A549 (cell line): ENCODE measurements around the gene ANXA3. TPM values are rescaled to one million over a fixed set of nuclear protein-coding genes. Genes with fewer than 3 reads are reported as not detected.

Experiments
- ATAC-seq, 2 experiments: fragments of 200-7000 bp in 1 of 2; fragments of >200 bp in 1 of 2; cut with Nextera tagmentation in 1 of 2; cut with Tn5 transposase in 1 of 2; 3 replicates each; pipeline versions ENCODE4 v1.8.0 to v1.9.1; 2018 to 2020; ENCODE audit warnings: mild to moderate bottlenecking in 1 of 2, moderate library complexity in 1 of 2
- CTCF ChIA-PET: fragments of 300-600 bp; sonication (Branson Sonifier 250); formaldehyde crosslinking; extraction: SDS; loops from one replicate; lab custom pipeline; 2021; ENCODE audit warnings: antibody characterized with exemption, inconsistent platforms; lab: Yijun Ruan, JAX
- POLR2A ChIA-PET: fragments of 350-600 bp; formaldehyde crosslinking; extraction: SDS; loops from one replicate; lab custom pipeline; 2021; ENCODE audit warnings: antibody characterized with exemption, inconsistent platforms; lab: Yijun Ruan, JAX
- DNase-seq, 2 experiments: peaks; one replicate each; pipeline versions ENCODE4 v3.0.0 to v3.0.0-alpha.2; 2011 to 2016; ENCODE audit warnings: low read depth in 1 of 2, low spot score in 1 of 2
- FAIRE-seq: peaks from 2 replicates; lab custom pipeline; 2011; peaks lifted over from hg19 to GRCh38; lab: Jason Lieb, UNC
- H3K27ac ChIP-seq, 2 experiments: fragments of >200 bp; sonication (Bioruptor Twin); formaldehyde crosslinking; 3 replicates each; pipeline ENCODE4 v1.5.1; 2016 to 2017
- H3K4me1 ChIP-seq: fragments of >200 bp; sonication (Bioruptor Twin); formaldehyde crosslinking; 3 replicates; pipeline ENCODE4 v1.6.1; 2016
- H3K4me2 ChIP-seq: fragments of >200 bp; sonication (Bioruptor Twin); formaldehyde crosslinking; 3 replicates; pipeline ENCODE4 v1.6.1; 2016
- H3K4me3 ChIP-seq: fragments of >200 bp; sonication (Bioruptor Twin); formaldehyde crosslinking; 3 replicates; pipeline ENCODE4 v1.5.1; 2016
- H3K9me3 ChIP-seq: fragments of >200 bp; sonication (Bioruptor Twin); formaldehyde crosslinking; 3 replicates; pipeline ENCODE4 v1.6.1; 2016
- CHD2 ChIP-seq: fragments of 150-350 bp; IDR thresholded peaks from 2 replicates; pipeline ENCODE4 v1.6.1; 2014; ENCODE audit warnings: low read length; ENCODE audit not compliant: partially characterized antibody
- CHD4 ChIP-seq: fragments of 200-600 bp; sonication (generic); IDR thresholded peaks from 2 replicates; pipeline ENCODE4 v1.6.1; 2016; ENCODE audit warnings: antibody characterized with exemption, mild to moderate bottlenecking, borderline replicate concordance
- EHF ChIP-seq: fragments of 250-450 bp; sonication (Bioruptor Pico); IDR thresholded peaks from 2 replicates; pipeline ENCODE4 v1.5.0; 2020; ENCODE audit warnings: mild to moderate bottlenecking
- ESRRA ChIP-seq: fragments of 150-350 bp; IDR thresholded peaks from 2 replicates; pipeline ENCODE4 v1.6.1; 2014; ENCODE audit warnings: mild to moderate bottlenecking, low read length, borderline replicate concordance
- FOSL2 ChIP-seq, 2 experiments: fragments of 450-650 bp in 1 of 2; fragments of >200 bp in 1 of 2; sonication (Bioruptor Twin) in 1 of 2; formaldehyde crosslinking; IDR thresholded peaks; 2 replicates each; pipeline versions ENCODE4 v1.5.0 to v1.6.1; 2016 to 2020; ENCODE audit warnings: mild to moderate bottlenecking in 1 of 2, moderate library complexity in 1 of 2
- FOXS1 ChIP-seq: fragments of 250-450 bp; sonication (Bioruptor Pico); IDR thresholded peaks from 2 replicates; pipeline ENCODE4 v1.5.0; 2020; ENCODE audit warnings: mild to moderate bottlenecking, moderate library complexity
- HOXA7 ChIP-seq: fragments of 250-450 bp; sonication (Bioruptor Pico); IDR thresholded peaks from 2 replicates; pipeline ENCODE4 v1.5.0; 2020; ENCODE audit warnings: mild to moderate bottlenecking, moderate library complexity
- HOXB5 ChIP-seq: fragments of 250-450 bp; sonication (Bioruptor Pico); IDR thresholded peaks from 2 replicates; pipeline ENCODE4 v1.5.0; 2020; ENCODE audit warnings: mild to moderate bottlenecking, moderate library complexity
- MYC ChIP-seq: IDR thresholded peaks from 2 replicates; pipeline ENCODE4 v1.6.1; 2012; ENCODE audit warnings: mild to moderate bottlenecking, inconsistent platforms, low read length, improper control_type of control experiment, borderline replicate concordance
- NFE2L2 ChIP-seq: fragments of 150-350 bp; conservative IDR thresholded peaks from 2 replicates; pipeline ENCODE4 v1.6.1; 2014; ENCODE audit warnings: low read length
- NPAS2 ChIP-seq: fragments of 250-450 bp; sonication (Bioruptor Pico); IDR thresholded peaks from 2 replicates; pipeline ENCODE4 v1.8.0; 2022; ENCODE audit warnings: mild to moderate bottlenecking, moderate library complexity, borderline replicate concordance
- POLR2A ChIP-seq: IDR thresholded peaks from 2 replicates; pipeline ENCODE4 v1.6.1; 2012; ENCODE audit warnings: mild to moderate bottlenecking, low read length
- POLR2AphosphoS2 ChIP-seq: conservative IDR thresholded peaks from 2 replicates; pipeline ENCODE4 v1.6.1; 2012; ENCODE audit warnings: low read length, improper control_type of control experiment, inconsistent platforms
- RAD21 ChIP-seq, 2 experiments: fragments of >200 bp in 1 of 2; sonication (Bioruptor Twin) in 1 of 2; formaldehyde crosslinking in 1 of 2; IDR thresholded peaks in 1 of 2; conservative IDR thresholded peaks in 1 of 2; 2 replicates in 1 of 2; 3 replicates in 1 of 2; pipeline ENCODE4 v1.6.1; 2012 to 2018; ENCODE audit warnings: inconsistent platforms in 1 of 2
- RCOR1 ChIP-seq: fragments of 150-350 bp; IDR thresholded peaks from 2 replicates; pipeline ENCODE4 v1.6.1; 2014; ENCODE audit warnings: antibody characterized with exemption, low read length, low read depth
- SMC3 ChIP-seq: fragments of >200 bp; sonication (Bioruptor Twin); formaldehyde crosslinking; IDR thresholded peaks from 3 replicates; pipeline ENCODE4 v1.6.1; 2018; ENCODE audit warnings: inconsistent platforms
- TP53 ChIP-seq: fragments of 250-450 bp; sonication (Bioruptor Pico); IDR thresholded peaks from 2 replicates; pipeline ENCODE4 v1.5.0; 2021; ENCODE audit warnings: mild to moderate bottlenecking, moderate library complexity
- ZC3H11A ChIP-seq: fragments of 450-650 bp; IDR thresholded peaks from 2 replicates; pipeline ENCODE4 v1.6.1; 2014; ENCODE audit warnings: antibody characterized with exemption, mild to moderate bottlenecking
- WGBS: methylation state at CpG from one replicate; pipeline ENCODE4 v1.1.6; 2017; ENCODE audit errors: missing lambda C conversion rate; 5-methylcytosine and 5-hydroxymethylcytosine counted together
- polyA plus RNA-seq, 4 experiments: library from polyadenylated mRNA; depleted of rRNA in 3 of 4; stranded (reverse); fragments of >200 nt; fragmentation: RNase III in 1 of 4; extraction: RNeasy Plus Mini Kit Qiagen cat#74134 plus additional on column Dnase treatment in 1 of 4; gene quantifications; 2 replicates in 3 of 4; 3 replicates in 1 of 4; pipeline ENCODE4 v1.2.3, GENCODE V29; 2011 to 2017
- TF ChIP-seq, protein P1 (sequence below): fragments of 250-450 bp; sonication (Bioruptor Pico); IDR thresholded peaks from 2 replicates; pipeline ENCODE4 v1.5.0; 2020; ENCODE audit warnings: low read depth, mild to moderate bottlenecking, moderate library complexity
- TF ChIP-seq, protein P2 (sequence below): IDR thresholded peaks from 2 replicates; pipeline ENCODE4 v1.6.1; 2012; ENCODE audit warnings: low read depth, borderline replicate concordance
- TF ChIP-seq, protein P3 (sequence below): IDR thresholded peaks from 2 replicates; pipeline ENCODE4 v1.6.1; 2012
- TF ChIP-seq, protein P4 (sequence below): fragments of >200 bp; sonication (Bioruptor Twin); formaldehyde crosslinking; IDR thresholded peaks from 3 replicates; pipeline ENCODE4 v1.5.1; 2016

The ANXA3 gene
- polyA plus RNA-seq, 2 of the 4 experiments (the other 2 are of a cell fraction), result 126 to 134 TPM

DNA sequence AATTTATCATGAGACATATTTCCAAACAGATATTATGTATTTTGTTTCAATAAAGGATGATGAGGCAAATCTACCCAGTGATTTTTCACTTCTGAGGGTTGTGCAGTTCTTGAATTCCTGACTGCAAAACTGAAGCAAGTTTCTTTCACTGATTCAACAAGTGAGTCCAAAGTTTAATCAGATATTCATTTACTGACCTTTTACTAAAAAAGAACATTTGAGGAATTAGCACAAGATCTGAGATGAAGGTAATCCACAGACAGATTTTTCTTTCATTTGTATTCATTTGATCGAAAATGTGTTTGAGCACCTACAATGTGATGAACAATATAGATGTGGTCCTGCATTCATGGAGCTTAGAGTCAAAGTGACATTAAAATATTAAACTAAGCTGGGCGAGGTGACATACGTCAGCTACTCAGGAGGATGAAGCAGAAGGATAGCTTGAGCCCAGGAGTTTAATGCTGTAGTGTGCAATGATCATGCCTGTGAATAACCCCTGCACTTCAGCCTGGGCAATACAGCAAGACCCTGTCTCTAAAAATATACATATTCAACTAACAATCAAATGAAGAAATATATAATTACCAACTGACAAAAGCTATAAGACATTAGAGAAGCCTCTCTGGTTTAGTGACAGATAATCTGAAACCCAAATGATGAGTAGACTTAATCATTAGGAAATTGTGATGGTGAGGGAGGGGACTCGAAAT is 76.6 kb downstream of the ANXA3 start:
- 80% methylated on average over 4 of the region's 4 CpGs for WGBS
- POLR2A ChIA-PET, result interaction anchor here (0.7 kb wide), 1 partner anchor 21 kb away, joined by 3 read pairs; no protein-coding TSS in a partner anchor
- Histone ChIP-seq H3K9me3 (no peaks in the 10 kb centered on the region), H3K27ac (no peak overlapping the region), H3K4me2 (0 out of 3 replicates have a peak overlapping the region, but pooled peaks have one; percentile 4), H3K4me1 (peaks cover 20% of the 10 kb centered on the region; the same call in 2 of the 3 replicates)
- ATAC-seq (no peak), FAIRE-seq (no peak), DNase-seq (no peak)
- CTCF ChIA-PET, result interaction anchor here (0.8 to 3.7 kb wide), 4 partner anchors 15 to 236 kb away, joined by 3 to 17 read pairs (median 4); no protein-coding TSS in a partner anchor
- TF ChIP-seq EHF (CRISPR knock-in tag) (no peak), FOSL2 (IDR thresholded peaks at IDR 0.05) (no peak), FOSL2 (CRISPR knock-in tag; IDR thresholded peaks at IDR 0.05) (no peak), CHD2 (no peak), HOXB5 (CRISPR knock-in tag) (no peak), HOXA7 (CRISPR knock-in tag) (no peak), POLR2A (no peak), NFE2L2 (no peak), NPAS2 (CRISPR knock-in tag) (no peak), SMC3 (no peak), RCOR1 (no peak), FOXS1 (CRISPR knock-in tag) (no peak), CHD4 (no peak), POLR2AphosphoS2 (no peak)
- TF ChIP-seq, protein P1, sequence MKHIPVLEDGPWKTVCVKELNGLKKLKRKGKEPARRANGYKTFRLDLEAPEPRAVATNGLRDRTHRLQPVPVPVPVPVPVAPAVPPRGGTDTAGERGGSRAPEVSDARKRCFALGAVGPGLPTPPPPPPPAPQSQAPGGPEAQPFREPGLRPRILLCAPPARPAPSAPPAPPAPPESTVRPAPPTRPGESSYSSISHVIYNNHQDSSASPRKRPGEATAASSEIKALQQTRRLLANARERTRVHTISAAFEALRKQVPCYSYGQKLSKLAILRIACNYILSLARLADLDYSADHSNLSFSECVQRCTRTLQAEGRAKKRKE, result no peak
- TF ChIP-seq, protein P2, sequence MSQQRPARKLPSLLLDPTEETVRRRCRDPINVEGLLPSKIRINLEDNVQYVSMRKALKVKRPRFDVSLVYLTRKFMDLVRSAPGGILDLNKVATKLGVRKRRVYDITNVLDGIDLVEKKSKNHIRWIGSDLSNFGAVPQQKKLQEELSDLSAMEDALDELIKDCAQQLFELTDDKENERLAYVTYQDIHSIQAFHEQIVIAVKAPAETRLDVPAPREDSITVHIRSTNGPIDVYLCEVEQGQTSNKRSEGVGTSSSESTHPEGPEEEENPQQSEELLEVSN, result no peak
- TF ChIP-seq, protein P3, sequence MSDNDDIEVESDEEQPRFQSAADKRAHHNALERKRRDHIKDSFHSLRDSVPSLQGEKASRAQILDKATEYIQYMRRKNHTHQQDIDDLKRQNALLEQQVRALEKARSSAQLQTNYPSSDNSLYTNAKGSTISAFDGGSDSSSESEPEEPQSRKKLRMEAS, result no peak
- TF ChIP-seq, all 56 proteins: peak for 0
- no peak overlapping the region for H3K4me3 ChIP-seq

DNA sequence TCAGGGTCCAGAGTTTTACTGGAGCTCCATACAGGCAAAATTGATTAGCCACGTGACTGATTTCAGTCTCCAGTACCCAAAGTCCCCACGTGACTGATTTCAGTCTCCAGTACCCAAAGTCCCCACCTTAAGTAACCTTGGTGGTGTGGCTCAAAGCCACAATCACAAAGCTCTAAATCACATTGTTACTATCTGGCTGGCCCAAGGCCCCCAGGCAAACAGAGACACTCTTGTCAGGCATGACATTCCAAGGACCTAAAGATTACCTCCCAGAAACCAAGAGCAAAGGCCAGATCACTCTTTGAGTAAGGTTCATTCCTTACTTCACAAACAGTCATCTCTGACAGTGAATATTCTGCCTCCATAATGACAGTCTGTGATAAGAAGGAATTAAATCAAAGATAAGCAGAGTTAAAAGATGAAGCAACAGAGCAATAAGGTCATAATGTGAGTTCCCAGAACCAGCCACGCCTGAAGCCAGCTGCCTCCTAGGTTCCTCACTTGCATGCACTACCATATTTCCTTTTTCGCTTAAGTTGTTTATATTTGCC is 78.5 kb downstream of the ANXA3 start:
- no peaks in the 10 kb centered on the region for H3K9me3 ChIP-seq
- ATAC-seq, result no peak
- FAIRE-seq, result no peak
- H3K4me3 ChIP-seq, result no peak overlapping the region
- no peak for TF ChIP-seq TP53 (CRISPR knock-in tag)
- TF ChIP-seq RCOR1, result no peak
- no peak for TF ChIP-seq FOSL2 (IDR thresholded peaks at IDR 0.05)
- no peak for TF ChIP-seq FOSL2 (CRISPR knock-in tag; IDR thresholded peaks at IDR 0.05)
- no peak for TF ChIP-seq ZC3H11A
- no peak for TF ChIP-seq SMC3
- TF ChIP-seq MYC, result no peak
- TF ChIP-seq NFE2L2, result no peak
- TF ChIP-seq RAD21 (conservative IDR thresholded peaks at IDR 0.05 in 1 of 2, IDR thresholded peaks at IDR 0.05 in 1 of 2), result no peak
- TF ChIP-seq, protein P2, result no peak
- TF ChIP-seq, protein P4, sequence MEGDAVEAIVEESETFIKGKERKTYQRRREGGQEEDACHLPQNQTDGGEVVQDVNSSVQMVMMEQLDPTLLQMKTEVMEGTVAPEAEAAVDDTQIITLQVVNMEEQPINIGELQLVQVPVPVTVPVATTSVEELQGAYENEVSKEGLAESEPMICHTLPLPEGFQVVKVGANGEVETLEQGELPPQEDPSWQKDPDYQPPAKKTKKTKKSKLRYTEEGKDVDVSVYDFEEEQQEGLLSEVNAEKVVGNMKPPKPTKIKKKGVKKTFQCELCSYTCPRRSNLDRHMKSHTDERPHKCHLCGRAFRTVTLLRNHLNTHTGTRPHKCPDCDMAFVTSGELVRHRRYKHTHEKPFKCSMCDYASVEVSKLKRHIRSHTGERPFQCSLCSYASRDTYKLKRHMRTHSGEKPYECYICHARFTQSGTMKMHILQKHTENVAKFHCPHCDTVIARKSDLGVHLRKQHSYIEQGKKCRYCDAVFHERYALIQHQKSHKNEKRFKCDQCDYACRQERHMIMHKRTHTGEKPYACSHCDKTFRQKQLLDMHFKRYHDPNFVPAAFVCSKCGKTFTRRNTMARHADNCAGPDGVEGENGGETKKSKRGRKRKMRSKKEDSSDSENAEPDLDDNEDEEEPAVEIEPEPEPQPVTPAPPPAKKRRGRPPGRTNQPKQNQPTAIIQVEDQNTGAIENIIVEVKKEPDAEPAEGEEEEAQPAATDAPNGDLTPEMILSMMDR, result no peak
- no peak for TF ChIP-seq ESRRA
- no peak for TF ChIP-seq POLR2A
- CTCF ChIA-PET, result interaction anchor here (0.6 to 3.7 kb wide), 3 partner anchors 13 to 234 kb away, joined by 3 to 17 read pairs (median 5); no protein-coding TSS in a partner anchor
- DNase-seq, result no peak
- H3K4me1 ChIP-seq, result peaks cover 16% of the 10 kb centered on the region; the same call in 2 of the 3 replicates
- no peak overlapping the region for H3K27ac ChIP-seq
- POLR2A ChIA-PET, result no interaction called here
- no peak overlapping the region for H3K4me2 ChIP-seq
- WGBS, result 83% methylated on average over 4 of the region's 4 CpGs
